Mesendoderm (in vitro differentiated cells): ENCODE data around the gene C2CD4A.

Source experiments
- DNase-seq: peaks from one replicate; pipeline ENCODE4 v3.0.0; 2013
- H2AK5ac ChIP-seq: 2 replicates; pipeline ENCODE4 v1.6.1; 2013; ENCODE audit warnings: low read length, inconsistent platforms
- H2BK120ac ChIP-seq: 2 replicates; pipeline ENCODE4 v1.6.1; 2013; ENCODE audit warnings: low read depth, mild to moderate bottlenecking, low read length, moderate library complexity, mixed read lengths
- H2BK15ac ChIP-seq: replicated peaks from 2 replicates; pipeline ENCODE4 v1.6.1; 2013; ENCODE audit warnings: low read depth, mild to moderate bottlenecking, moderate library complexity
- H2BK5ac ChIP-seq: 2 replicates; pipeline ENCODE4 v1.6.1; 2013; ENCODE audit warnings: low read length, inconsistent platforms
- H3K18ac ChIP-seq: 2 replicates; pipeline ENCODE4 v1.6.1; 2013; ENCODE audit warnings: mild to moderate bottlenecking, low read length, mixed read lengths
- H3K23ac ChIP-seq: one replicate; pipeline ENCODE4 v1.6.1; 2013; ENCODE audit warnings: low read length
- H3K27ac ChIP-seq: 2 replicates; pipeline ENCODE4 v1.5.1; 2013; ENCODE audit warnings: low read depth, mild to moderate bottlenecking, inconsistent platforms, low read length, moderate library complexity
- H3K27me3 ChIP-seq: 2 replicates; pipeline ENCODE4 v1.6.1; 2013; ENCODE audit warnings: low read length, control low read depth, mild to moderate bottlenecking, inconsistent platforms; ENCODE audit not compliant: insufficient read depth, poor library complexity
- H3K36me3 ChIP-seq: 2 replicates; pipeline ENCODE4 v1.6.1; 2013; ENCODE audit warnings: low read length, inconsistent platforms; ENCODE audit not compliant: control insufficient read depth, insufficient read depth
- H3K4ac ChIP-seq: one replicate; pipeline ENCODE4 v1.6.1; 2013; ENCODE audit warnings: low read depth, mild to moderate bottlenecking, low read length, moderate library complexity
- H3K4me1 ChIP-seq: 2 replicates; pipeline ENCODE4 v1.6.1; 2013; ENCODE audit warnings: low read depth, low read length, inconsistent platforms; ENCODE audit not compliant: control insufficient read depth
- H3K4me2 ChIP-seq: 2 replicates; pipeline ENCODE4 v1.6.1; 2013; ENCODE audit warnings: low read length
- H3K4me3 ChIP-seq: 2 replicates; pipeline ENCODE4 v1.5.1; 2013; ENCODE audit warnings: mild to moderate bottlenecking, low read length
- H3K56ac ChIP-seq: one replicate; pipeline ENCODE4 v1.6.1; 2013; ENCODE audit warnings: low read length
- H3K79me1 ChIP-seq: 2 replicates; pipeline ENCODE4 v1.6.1; 2013; ENCODE audit warnings: low read length, inconsistent platforms
- H3K79me2 ChIP-seq: 2 replicates; pipeline ENCODE4 v1.6.1; 2013; ENCODE audit warnings: mild to moderate bottlenecking, low read length; ENCODE audit not compliant: control insufficient read depth, insufficient read depth
- H3K9ac ChIP-seq: 2 replicates; pipeline ENCODE4 v1.6.1; 2013; ENCODE audit warnings: low read length, inconsistent platforms
- H4K5ac ChIP-seq: one replicate; pipeline ENCODE4 v1.6.1; 2013; ENCODE audit warnings: low read length
- H4K8ac ChIP-seq: one replicate; pipeline ENCODE4 v1.6.1; 2013; ENCODE audit warnings: low read depth, mild to moderate bottlenecking, control low read depth, low read length, moderate library complexity
- WGBS: extraction: QIAGEN DNeasy Blood & Tissue Kit; methylation state at CpG from one replicate; pipeline ENCODE4 v1.1.7; 2013; ENCODE audit warnings: low lambda C conversion rate, missing lambda C conversion rate; ENCODE audit not compliant: insufficient coverage; ENCODE audit errors: extremely low coverage; 5-methylcytosine and 5-hydroxymethylcytosine counted together

C2CD4A gene

GRCh38 chr15:62112616-62113593 lies 46.1 kb downstream of the C2CD4A start:
- Histone ChIP-seq H3K56ac (no peak overlapping the region), H3K23ac (no peak overlapping the region), H2BK5ac (no peak overlapping the region), H3K9ac (no peak overlapping the region), H2BK15ac (no peak overlapping the region), H3K27ac (no peak overlapping the region), H2AK5ac (no peak overlapping the region), H3K4me2 (no peak overlapping the region), H2BK120ac (no peak overlapping the region), H4K5ac (no peak overlapping the region), H4K8ac (no peak overlapping the region), H3K4ac (no peak overlapping the region), H3K27me3 (no peaks in the 10 kb centered on the region), H3K36me3 (no peaks in the 10 kb centered on the region), H3K4me3 (no peak overlapping the region), H3K79me2 (no peaks in the 10 kb centered on the region), H3K79me1 (no peaks in the 10 kb centered on the region), H3K18ac (no peak overlapping the region), H3K4me1 (peaks cover under 1% of the 10 kb centered on the region)
- DNase-seq, result no peak
- WGBS, result no CpG with 5 or more reads among the region's 11 CpGs

DNA sequence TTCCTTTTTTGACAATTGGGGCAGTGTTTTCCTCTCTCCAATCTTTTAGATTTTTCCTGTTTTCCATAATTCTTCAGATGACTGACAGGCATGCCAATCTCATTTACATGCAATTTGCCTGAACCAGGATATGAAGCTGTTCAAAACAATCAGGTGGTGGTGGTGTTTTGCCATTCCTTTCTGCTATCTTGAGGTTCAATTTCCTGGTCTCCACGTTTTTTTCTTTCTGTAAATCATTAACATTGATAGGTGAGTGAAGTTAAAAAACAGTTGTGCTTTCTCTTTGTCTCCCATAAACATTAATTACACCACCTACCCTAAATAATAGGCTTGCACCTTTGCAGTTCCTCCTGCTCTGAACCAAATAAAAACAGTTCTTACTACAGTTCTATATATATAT lies 49.1 kb downstream of the C2CD4A start:
- Histone ChIP-seq H2AK5ac (no peak overlapping the region), H3K56ac (no peak overlapping the region), H3K18ac (no peak overlapping the region), H3K79me2 (no peaks in the 10 kb centered on the region), H3K9ac (no peak overlapping the region), H3K79me1 (no peaks in the 10 kb centered on the region), H3K4me2 (no peak overlapping the region), H3K4me1 (peaks cover 4% of the 10 kb centered on the region), H3K23ac (no peak overlapping the region), H2BK15ac (no peak overlapping the region), H3K27me3 (no peaks in the 10 kb centered on the region), H4K8ac (no peak overlapping the region), H4K5ac (no peak overlapping the region), H2BK5ac (no peak overlapping the region), H3K4me3 (no peak overlapping the region), H3K27ac (no peak overlapping the region), H3K4ac (no peak overlapping the region), H2BK120ac (no peak overlapping the region), H3K36me3 (no peaks in the 10 kb centered on the region)
- WGBS, result no CpG with 5 or more reads among the region's 1 CpG
- DNase-seq, result no peak

- no peak overlapping the region for H2AK5ac ChIP-seq
- no peaks in the 10 kb centered on the region for H3K36me3 ChIP-seq
- no peak overlapping the region for H3K18ac ChIP-seq
- no peak overlapping the region for H2BK15ac ChIP-seq
- no peak overlapping the region for H3K27ac ChIP-seq
- H3K4ac ChIP-seq, result no peak overlapping the region
- no peak overlapping the region for H3K4me2 ChIP-seq
- H3K4me1 ChIP-seq, result peaks cover 4% of the 10 kb centered on the region
- no peak overlapping the region for H2BK120ac ChIP-seq
- no peak overlapping the region for H4K8ac ChIP-seq
- H3K79me2 ChIP-seq, result no peaks in the 10 kb centered on the region
- H3K56ac ChIP-seq, result no peak overlapping the region
- H2BK5ac ChIP-seq, result no peak overlapping the region
- no peak overlapping the region for H3K23ac ChIP-seq
- no peak overlapping the region for H3K4me3 ChIP-seq
- H3K27me3 ChIP-seq, result no peaks in the 10 kb centered on the region
- WGBS, result no CpG with 5 or more reads among the region's 7 CpGs
- no peak overlapping the region for H3K9ac ChIP-seq
- H4K5ac ChIP-seq, result no peak overlapping the region
- DNase-seq, result no peak
- no peaks in the 10 kb centered on the region for H3K79me1 ChIP-seq
Measured at GRCh38 chr15:62118520-62119226, 51.9 kb downstream of the C2CD4A start.

GRCh38 chr15:62119227-62119864 lies 52.6 kb downstream of the C2CD4A start:
- Histone ChIP-seq H3K79me1 (no peaks in the 10 kb centered on the region), H4K8ac (no peak overlapping the region), H3K4me1 (peaks cover 4% of the 10 kb centered on the region), H2BK5ac (no peak overlapping the region), H3K4me2 (no peak overlapping the region), H3K4ac (no peak overlapping the region), H3K79me2 (no peaks in the 10 kb centered on the region), H3K27ac (no peak overlapping the region), H3K9ac (no peak overlapping the region), H2BK120ac (no peak overlapping the region), H2BK15ac (no peak overlapping the region), H3K18ac (no peak overlapping the region), H4K5ac (no peak overlapping the region), H3K4me3 (no peak overlapping the region), H3K36me3 (no peaks in the 10 kb centered on the region), H3K27me3 (no peaks in the 10 kb centered on the region), H2AK5ac (no peak overlapping the region), H3K23ac (no peak overlapping the region), H3K56ac (no peak overlapping the region)
- WGBS, result no CpG with 5 or more reads among the region's 7 CpGs
- peak; percentile 80 for DNase-seq

- Histone ChIP-seq H3K79me2 (no peaks in the 10 kb centered on the region), H3K18ac (no peak overlapping the region), H3K56ac (no peak overlapping the region), H2BK120ac (no peak overlapping the region), H4K8ac (no peak overlapping the region), H3K27ac (no peak overlapping the region), H4K5ac (no peak overlapping the region), H3K9ac (no peak overlapping the region), H3K4me3 (no peak overlapping the region), H3K4ac (no peak overlapping the region), H3K4me2 (no peak overlapping the region), H3K4me1 (peaks cover 4% of the 10 kb centered on the region), H3K36me3 (no peaks in the 10 kb centered on the region), H3K27me3 (no peaks in the 10 kb centered on the region), H3K79me1 (no peaks in the 10 kb centered on the region), H3K23ac (no peak overlapping the region), H2BK15ac (no peak overlapping the region), H2BK5ac (no peak overlapping the region), H2AK5ac (no peak overlapping the region)
- DNase-seq, result no peak
- WGBS, result no CpG with 5 or more reads among the region's 3 CpGs
Measured at GRCh38 chr15:62119874-62120273, 53.1 kb downstream of the C2CD4A start.
